ENCODE results near the gene STYXL1.

The STYXL1 gene

GRCh38 chr7:75961218-75961617, 86.6 kb downstream of the STYXL1 start:
- TF ChIP-seq, protein P1, sequence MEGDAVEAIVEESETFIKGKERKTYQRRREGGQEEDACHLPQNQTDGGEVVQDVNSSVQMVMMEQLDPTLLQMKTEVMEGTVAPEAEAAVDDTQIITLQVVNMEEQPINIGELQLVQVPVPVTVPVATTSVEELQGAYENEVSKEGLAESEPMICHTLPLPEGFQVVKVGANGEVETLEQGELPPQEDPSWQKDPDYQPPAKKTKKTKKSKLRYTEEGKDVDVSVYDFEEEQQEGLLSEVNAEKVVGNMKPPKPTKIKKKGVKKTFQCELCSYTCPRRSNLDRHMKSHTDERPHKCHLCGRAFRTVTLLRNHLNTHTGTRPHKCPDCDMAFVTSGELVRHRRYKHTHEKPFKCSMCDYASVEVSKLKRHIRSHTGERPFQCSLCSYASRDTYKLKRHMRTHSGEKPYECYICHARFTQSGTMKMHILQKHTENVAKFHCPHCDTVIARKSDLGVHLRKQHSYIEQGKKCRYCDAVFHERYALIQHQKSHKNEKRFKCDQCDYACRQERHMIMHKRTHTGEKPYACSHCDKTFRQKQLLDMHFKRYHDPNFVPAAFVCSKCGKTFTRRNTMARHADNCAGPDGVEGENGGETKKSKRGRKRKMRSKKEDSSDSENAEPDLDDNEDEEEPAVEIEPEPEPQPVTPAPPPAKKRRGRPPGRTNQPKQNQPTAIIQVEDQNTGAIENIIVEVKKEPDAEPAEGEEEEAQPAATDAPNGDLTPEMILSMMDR (IDR thresholded peaks at IDR 0.05; ENCODE audit: low read length, missing control alignments), result no peak
- no peak for DNase-seq (ENCODE audit: low read depth)
- no peak overlapping the region for H3K4me3 ChIP-seq (replicated peaks; ENCODE audit: low read depth, low read length)

DNA sequence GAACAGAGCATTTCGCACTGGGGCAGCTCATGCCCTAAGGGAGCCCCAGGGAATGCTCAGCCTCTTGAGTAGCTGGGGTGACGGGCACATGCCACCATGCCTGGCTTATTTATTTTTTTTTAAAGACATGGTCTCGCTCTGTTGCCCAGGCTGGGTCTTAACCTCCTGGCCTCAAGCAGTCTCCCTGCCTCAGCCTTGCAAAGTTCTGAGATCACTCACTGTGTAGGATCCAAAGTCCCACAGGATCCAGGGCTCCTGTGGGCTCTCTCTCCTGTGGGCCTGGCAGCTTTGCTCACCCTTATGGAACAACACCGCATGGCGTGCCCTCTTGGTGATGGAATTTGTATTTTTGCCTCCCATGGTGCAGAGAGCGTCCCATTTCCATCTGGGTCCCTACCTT, 87.4 kb downstream of the STYXL1 start:
- no peak for DNase-seq (ENCODE audit: low read depth)
- TF ChIP-seq, protein P1 (IDR thresholded peaks at IDR 0.05; ENCODE audit: low read length, missing control alignments), result no peak
- no peak overlapping the region for H3K4me3 ChIP-seq (replicated peaks; ENCODE audit: low read depth, low read length)

DNA sequence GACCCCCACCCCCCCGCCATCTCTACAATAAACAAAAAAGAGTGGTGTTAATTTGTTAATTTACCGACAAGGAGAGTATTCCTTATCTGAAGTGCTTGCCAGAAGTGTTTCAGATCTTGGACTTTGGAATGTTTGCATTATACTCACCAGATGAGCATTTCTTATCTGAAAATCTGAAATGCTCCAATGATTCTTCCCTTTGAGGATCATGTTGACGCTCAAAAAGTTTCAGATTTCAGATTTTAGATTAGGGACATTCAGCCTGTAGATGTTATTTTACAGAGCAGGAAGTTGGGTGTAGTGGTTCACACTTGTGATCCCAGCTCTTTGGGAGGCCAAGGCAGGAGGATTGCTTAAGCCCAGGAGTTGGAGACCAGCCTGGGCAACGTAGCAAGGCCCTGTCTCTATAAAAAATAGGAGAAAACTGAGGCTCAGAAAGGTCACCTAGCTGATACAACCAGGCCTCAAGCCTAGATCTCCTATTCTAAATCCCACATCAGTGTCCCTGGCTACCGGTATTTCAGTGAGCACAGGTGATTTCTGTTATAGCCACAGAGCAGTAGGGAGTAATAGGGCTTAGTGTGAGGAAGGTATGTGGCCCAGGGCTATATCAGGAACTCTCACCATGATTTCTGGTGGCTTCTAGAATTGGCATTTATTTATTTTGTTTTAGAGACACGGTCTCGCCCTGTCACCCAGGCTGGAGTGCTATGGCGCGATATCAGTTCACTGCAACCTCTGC, 88.8 kb downstream of the STYXL1 start:
- DNase-seq (ENCODE audit: low read depth), result no peak
- TF ChIP-seq, protein P1 (IDR thresholded peaks at IDR 0.05; ENCODE audit: low read length, missing control alignments), result no peak
- no peak overlapping the region for H3K4me3 ChIP-seq (replicated peaks; ENCODE audit: low read depth, low read length)

GRCh38 chr7:75957021-75957736, 90.6 kb downstream of the STYXL1 start:
- DNase-seq (ENCODE audit: low read depth), result no peak
- TF ChIP-seq, protein P1 (IDR thresholded peaks at IDR 0.05; ENCODE audit: low read length, missing control alignments), result no peak
- no peak overlapping the region for H3K4me3 ChIP-seq (replicated peaks; ENCODE audit: low read depth, low read length)

- TF ChIP-seq, protein P1 (IDR thresholded peaks at IDR 0.05; ENCODE audit: low read length, missing control alignments), result no peak
Measured at GRCh38 chr7:75955331-75955955, 92.4 kb downstream of the STYXL1 start.

GRCh38 chr7:75953931-75954330, 93.9 kb downstream of the STYXL1 start:
- TF ChIP-seq, protein P1 (IDR thresholded peaks at IDR 0.05; ENCODE audit: low read length, missing control alignments), result no peak
- no peak for DNase-seq (ENCODE audit: low read depth)
- H3K4me3 ChIP-seq (replicated peaks; ENCODE audit: low read depth, low read length), result no peak overlapping the region

More at GRCh38 chr7:75955331-75955955, 92.4 kb downstream of the STYXL1 start:
- DNase-seq (ENCODE audit: low read depth), result no peak
- H3K4me3 ChIP-seq (replicated peaks; ENCODE audit: low read depth, low read length), result no peak overlapping the region
